Measurements from ENCODE around the gene ADAMTS17.

- no peak for TF ChIP-seq REST (IDR thresholded peaks at IDR 0.05)
- TF ChIP-seq CEBPB (IDR thresholded peaks at IDR 0.05): no peak
- no peak for TF ChIP-seq MAFK (IDR thresholded peaks at IDR 0.05; ENCODE audit: partially characterized antibody)
- TF ChIP-seq CTCF (IDR thresholded peaks at IDR 0.05): no peak
- TF ChIP-seq CBX8 (IDR thresholded peaks at IDR 0.05): no peak
- no peak for TF ChIP-seq MAX (IDR thresholded peaks at IDR 0.05)
- no peak for TF ChIP-seq BHLHE40 (IDR thresholded peaks at IDR 0.05; ENCODE audit: low read depth, low read length)
- TF ChIP-seq POLR2A (IDR thresholded peaks at IDR 0.05; ENCODE audit: low read length): no peak
- no peak for TF ChIP-seq ESRRA (IDR thresholded peaks at IDR 0.05; ENCODE audit: borderline replicate concordance, low read length)
- TF ChIP-seq FOSL2 (IDR thresholded peaks at IDR 0.05): no peak
- no peak for TF ChIP-seq FOSL2 (CRISPR knock-in tag; IDR thresholded peaks at IDR 0.05)
- no peak for TF ChIP-seq TP53 (CRISPR knock-in tag; IDR thresholded peaks at IDR 0.05)
These were observed 336.1 kb downstream of the ADAMTS17 start for GRCh38 chr15:100005715-100006114.

Measured in A549 (cell line).